ENCODE results near the gene BCL2A1.
A peak's percentile ranks its signal among the peaks of the same experiment; 100 is the strongest.
"Not testable (repeated sequence)": the region's sequence is repeated elsewhere in the genome, so short reads cannot be mapped to it uniquely, and the experiment has no call there.

Gene BCL2A1

GRCh38 chr15:79956354-79956939, 14.5 kb downstream of the BCL2A1 start:
- no peak for DNase-seq

- DNase-seq = no peak
Measured at GRCh38 chr15:79954661-79955060, 16.3 kb downstream of the BCL2A1 start.

GRCh38 chr15:79953951-79954444, 17.0 kb downstream of the BCL2A1 start:
- DNase-seq = no peak

GRCh38 chr15:79952329-79952728, 18.7 kb downstream of the BCL2A1 start:
- no peak for DNase-seq

- DNase-seq = no peak
Measured at GRCh38 chr15:79950247-79950646, 20.7 kb downstream of the BCL2A1 start.

GRCh38 chr15:79948761-79949160, 22.2 kb downstream of the BCL2A1 start:
- no peak for DNase-seq

- no peak for DNase-seq
Measured at GRCh38 chr15:79948095-79948695, 22.8 kb downstream of the BCL2A1 start.

GRCh38 chr15:79947009-79947408, 24.0 kb downstream of the BCL2A1 start:
- no peak for DNase-seq

- DNase-seq = no peak
Measured at GRCh38 chr15:79944622-79945021, 26.4 kb downstream of the BCL2A1 start.

- no peak for DNase-seq
Measured at GRCh38 chr15:79943820-79944219, 27.2 kb downstream of the BCL2A1 start.

- DNase-seq = no peak
Measured at GRCh38 chr15:79942741-79943481, 28.1 kb downstream of the BCL2A1 start.

- DNase-seq = no peak
Measured at GRCh38 chr15:79939399-79939798, 31.6 kb downstream of the BCL2A1 start.

GRCh38 chr15:79938143-79938542, 32.9 kb downstream of the BCL2A1 start:
- DNase-seq = no peak

GRCh38 chr15:79935556-79936201, 35.3 kb downstream of the BCL2A1 start:
- not testable (repeated sequence) for DNase-seq

- DNase-seq = no peak
Measured at GRCh38 chr15:79933231-79933630, 37.8 kb downstream of the BCL2A1 start.

- no peak for DNase-seq
Measured at GRCh38 chr15:79932447-79932846, 38.5 kb downstream of the BCL2A1 start.

- DNase-seq = no peak
Measured at GRCh38 chr15:79930516-79930915, 40.5 kb downstream of the BCL2A1 start.

GRCh38 chr15:79929412-79929811, 41.6 kb downstream of the BCL2A1 start:
- no peak for DNase-seq

GRCh38 chr15:79926116-79926515, 44.9 kb downstream of the BCL2A1 start:
- not testable (repeated sequence) for DNase-seq

GRCh38 chr15:79924379-79924778, 46.6 kb downstream of the BCL2A1 start:
- no peak for DNase-seq

GRCh38 chr15:79923515-79924169, 47.4 kb downstream of the BCL2A1 start:
- DNase-seq = peak; percentile 98

- DNase-seq = peak; percentile 54
Measured at GRCh38 chr15:79923079-79923514, 47.9 kb downstream of the BCL2A1 start.

- DNase-seq = no peak
Measured at GRCh38 chr15:79922512-79923078, 48.4 kb downstream of the BCL2A1 start.
